ENCODE results near the gene SHE. TPM values are rescaled to one million over a fixed set of nuclear protein-coding genes. Genes with fewer than 3 reads are reported as not detected.

Gene SHE
- total RNA-seq, 4 donors from 2014 or later: 0.19 to 13.4 (median 4.1) TPM

DNA sequence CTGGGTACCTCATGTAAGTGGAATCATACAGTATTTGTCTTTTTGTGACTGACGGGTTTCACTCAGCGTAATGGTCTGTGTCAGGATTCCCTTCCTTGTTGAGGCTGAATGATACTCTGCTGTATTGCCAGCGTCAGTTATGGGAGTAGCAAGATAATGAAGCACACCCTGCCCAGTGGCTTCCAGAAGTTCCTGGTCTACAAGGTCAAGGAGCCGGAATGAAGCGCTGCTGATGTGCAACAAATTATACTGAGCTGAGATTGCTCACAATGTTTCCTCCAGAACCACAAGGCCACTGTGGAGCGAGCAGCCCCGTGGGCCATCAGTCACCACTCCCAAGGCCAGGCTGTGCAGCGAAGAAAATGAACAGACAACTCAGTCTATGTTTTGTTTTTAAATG is 24.2 kb downstream of the SHE start:
- no peak for TF ChIP-seq POLR2A (IDR thresholded peaks at IDR 0.05)
- TF ChIP-seq, protein P1, sequence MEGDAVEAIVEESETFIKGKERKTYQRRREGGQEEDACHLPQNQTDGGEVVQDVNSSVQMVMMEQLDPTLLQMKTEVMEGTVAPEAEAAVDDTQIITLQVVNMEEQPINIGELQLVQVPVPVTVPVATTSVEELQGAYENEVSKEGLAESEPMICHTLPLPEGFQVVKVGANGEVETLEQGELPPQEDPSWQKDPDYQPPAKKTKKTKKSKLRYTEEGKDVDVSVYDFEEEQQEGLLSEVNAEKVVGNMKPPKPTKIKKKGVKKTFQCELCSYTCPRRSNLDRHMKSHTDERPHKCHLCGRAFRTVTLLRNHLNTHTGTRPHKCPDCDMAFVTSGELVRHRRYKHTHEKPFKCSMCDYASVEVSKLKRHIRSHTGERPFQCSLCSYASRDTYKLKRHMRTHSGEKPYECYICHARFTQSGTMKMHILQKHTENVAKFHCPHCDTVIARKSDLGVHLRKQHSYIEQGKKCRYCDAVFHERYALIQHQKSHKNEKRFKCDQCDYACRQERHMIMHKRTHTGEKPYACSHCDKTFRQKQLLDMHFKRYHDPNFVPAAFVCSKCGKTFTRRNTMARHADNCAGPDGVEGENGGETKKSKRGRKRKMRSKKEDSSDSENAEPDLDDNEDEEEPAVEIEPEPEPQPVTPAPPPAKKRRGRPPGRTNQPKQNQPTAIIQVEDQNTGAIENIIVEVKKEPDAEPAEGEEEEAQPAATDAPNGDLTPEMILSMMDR (IDR thresholded peaks at IDR 0.05): no peak
- DNase-seq: no peak

DNA sequence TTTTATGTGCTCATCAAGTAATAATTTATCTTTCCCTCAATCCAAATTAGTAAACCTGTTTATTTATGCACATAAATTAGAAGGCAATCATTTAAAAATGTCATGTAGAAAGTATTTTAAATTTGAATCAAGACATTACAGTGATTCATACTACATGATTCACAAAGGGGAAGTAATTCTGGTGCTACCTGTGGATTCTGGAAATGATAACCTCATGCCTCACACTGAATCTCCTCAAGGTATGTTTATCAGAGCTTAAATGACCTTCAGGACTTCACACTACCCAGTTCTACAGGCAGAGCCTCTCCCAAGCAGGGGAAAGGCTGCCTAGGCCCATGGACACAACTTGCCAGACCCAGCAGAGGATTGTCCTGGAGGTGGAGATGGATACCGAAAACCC is 25.4 kb downstream of the SHE start:
- no peak overlapping the region for H3K27ac ChIP-seq
- 100% methylated on average over 1 of the region's 1 CpG for WGBS, 2 donors
- H3K4me3 ChIP-seq: no peak overlapping the region
- H3K27me3 ChIP-seq: no peaks in the 10 kb centered on the region
- intact Hi-C loops (cut with DNase I): loop anchor here (10.0 kb wide), 1 partner anchor 72 kb away; the partner anchor contains the start of gene IL6R
- no peaks in the 10 kb centered on the region for H3K9me3 ChIP-seq
- H3K4me1 ChIP-seq: peaks cover 0 to 22% (median 3%) of the 10 kb centered on the region in 3 donors
- H3K36me3 ChIP-seq: no peaks in the 10 kb centered on the region
- no peak for DNase-seq
- no peak for TF ChIP-seq POLR2A (IDR thresholded peaks at IDR 0.05)
- TF ChIP-seq, protein P1 (IDR thresholded peaks at IDR 0.05): no peak

More for the DNA sequence above, 24.2 kb downstream of the SHE start:
- Histone ChIP-seq H3K9me3 (no peaks in the 10 kb centered on the region), H3K36me3 (no peaks in the 10 kb centered on the region), H3K27ac (no peak overlapping the region), H3K27me3 (no peaks in the 10 kb centered on the region), H3K4me3 (no peak overlapping the region), H3K4me1 (peaks cover 0 to 22% (median 3%) of the 10 kb centered on the region in 3 donors)
- intact Hi-C loops (cut with DNase I): loop anchor here (10.0 kb wide), 1 partner anchor 73 kb away; the partner anchor contains the start of gene IL6R
- 83 to 87% methylated on average over 7 to 8 of the region's 8 CpGs for WGBS, 2 donors

DNA sequence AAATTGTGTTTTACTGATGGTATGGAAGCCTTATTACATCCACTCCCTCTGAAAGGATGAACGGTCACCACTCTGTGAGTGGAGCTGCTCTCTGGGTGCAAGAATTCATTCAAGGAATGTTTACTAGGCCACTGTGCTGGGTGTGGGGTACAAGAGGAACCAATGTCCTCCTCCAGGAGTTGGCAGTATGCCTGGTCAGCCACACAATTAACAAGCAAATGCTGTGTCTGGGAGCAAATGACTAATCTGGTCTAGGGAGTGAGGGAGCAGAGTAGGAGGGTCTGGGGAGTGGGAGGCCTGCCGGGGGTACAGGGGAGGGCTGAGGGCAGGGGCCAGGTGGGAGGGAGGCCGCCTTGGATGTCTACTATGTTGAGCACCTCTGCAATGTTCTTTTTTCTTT is 27.4 kb downstream of the SHE start:
- Histone ChIP-seq H3K27me3 (no peaks in the 10 kb centered on the region), H3K4me1 (peaks cover 0 to 15% (median 3%) of the 10 kb centered on the region in 3 donors), H3K4me3 (no peak overlapping the region), H3K36me3 (peaks cover 0 to 5% (median 0%) of the 10 kb centered on the region in 3 donors), H3K27ac (no peak overlapping the region), H3K9me3 (no peaks in the 10 kb centered on the region)
- 0 to 71% methylated on average over 1 to 3 of the region's 3 CpGs for WGBS, 2 donors
- TF ChIP-seq, protein P1 (IDR thresholded peaks at IDR 0.05): no peak
- TF ChIP-seq POLR2A (IDR thresholded peaks at IDR 0.05): no peak
- intact Hi-C loops (cut with DNase I): loop anchor here (10.0 kb wide), 1 partner anchor 70 kb away; the partner anchor contains the start of gene IL6R
- DNase-seq: no peak

DNA sequence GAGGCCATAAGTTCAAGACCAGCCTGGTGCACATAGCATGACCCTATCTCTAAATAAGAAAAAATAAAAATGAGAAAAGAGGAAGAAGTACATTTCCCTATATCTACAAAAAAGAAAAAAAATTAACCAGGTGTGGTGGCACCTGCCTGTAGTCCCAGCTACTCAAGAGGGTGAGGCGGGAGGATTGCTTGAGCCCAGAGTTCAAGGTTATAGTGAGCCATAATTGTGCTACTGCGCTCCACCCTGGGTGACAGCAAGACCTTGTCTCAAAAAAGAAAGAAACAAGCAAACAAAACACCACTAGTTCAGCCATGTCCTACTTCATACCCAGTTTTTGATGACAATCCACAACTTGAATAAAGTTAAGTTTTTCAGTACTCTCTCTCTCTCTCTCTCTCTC is 30.9 kb downstream of the SHE start:
- H3K36me3 ChIP-seq: peaks cover 0 to 13% (median 5%) of the 10 kb centered on the region in 3 donors
- WGBS, 2 donors: 93 to 94% methylated on average over 2 of the region's 2 CpGs
- no peaks in the 10 kb centered on the region for H3K9me3 ChIP-seq
- intact Hi-C loops (cut with DNase I): loop anchor here (10.0 kb wide), 1 partner anchor 67 kb away; the partner anchor contains the start of gene IL6R
- no peak overlapping the region for H3K4me3 ChIP-seq
- TF ChIP-seq, protein P1 (IDR thresholded peaks at IDR 0.05): no peak
- no peak for TF ChIP-seq POLR2A (IDR thresholded peaks at IDR 0.05)
- H3K27me3 ChIP-seq: no peaks in the 10 kb centered on the region
- DNase-seq: no peak
- H3K4me1 ChIP-seq: peaks cover 3 to 17% (median 5%) of the 10 kb centered on the region in 3 donors
- no peak overlapping the region for H3K27ac ChIP-seq

DNA sequence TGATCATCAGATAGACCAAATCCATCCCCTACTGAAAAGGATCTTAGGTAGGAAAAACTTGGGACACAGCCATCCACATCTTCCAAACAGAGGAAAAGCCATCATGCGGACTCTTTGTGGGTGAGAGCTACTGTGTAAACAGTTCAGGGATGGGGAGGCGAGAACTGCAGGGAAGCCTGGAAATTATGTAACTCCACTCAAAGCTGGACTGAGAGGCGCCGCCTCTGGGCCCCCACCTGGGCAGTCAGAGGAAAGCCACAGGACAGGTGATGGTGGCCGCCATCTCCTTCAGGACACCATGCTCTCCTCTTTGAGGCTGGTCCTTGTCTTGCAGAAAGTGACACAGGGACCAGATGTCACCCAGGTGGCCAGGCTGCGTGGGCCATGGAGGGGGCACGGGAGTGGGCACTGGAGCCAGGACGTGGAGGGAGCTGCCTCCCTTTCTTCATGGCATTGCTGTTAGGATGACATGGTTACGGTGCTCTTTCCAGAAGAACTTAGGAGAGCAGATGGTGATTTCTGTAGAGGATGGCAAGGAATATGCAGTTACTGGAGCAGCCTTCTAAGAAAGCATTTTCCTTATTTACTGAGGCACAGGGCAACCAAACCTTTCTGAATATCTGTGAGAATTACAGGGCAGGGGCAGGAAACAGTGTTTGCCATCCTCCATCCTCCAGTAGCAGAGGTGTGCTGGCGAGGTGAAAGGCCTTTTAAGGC is 32.2 kb downstream of the SHE start:
- Histone ChIP-seq H3K36me3 (peaks cover 0 to 26% (median 5%) of the 10 kb centered on the region in 3 donors), H3K4me3 (no peak overlapping the region), H3K27me3 (no peaks in the 10 kb centered on the region), H3K4me1 (peaks cover 5 to 30% (median 7%) of the 10 kb centered on the region in 3 donors), H3K27ac (no peak overlapping the region), H3K9me3 (no peaks in the 10 kb centered on the region)
- TF ChIP-seq POLR2A (IDR thresholded peaks at IDR 0.05): no peak
- TF ChIP-seq, protein P1 (IDR thresholded peaks at IDR 0.05): no peak
- WGBS, 2 donors: 78 to 84% methylated on average over 4 to 7 of the region's 10 CpGs
- intact Hi-C loops (cut with DNase I): loop anchor here (10.0 kb wide), 1 partner anchor 65 kb away; the partner anchor contains the start of gene IL6R
- no peak for DNase-seq
